HUES6 (cell line): Measurements from ENCODE around the gene TRIM33.
"Not testable (repeated sequence)": the region's sequence is repeated elsewhere in the genome, so short reads cannot be mapped to it uniquely, and the experiment has no call there.

Experiments
- H3K27ac ChIP-seq: 2 replicates; pipeline ENCODE4 v1.7.0; 2013; ENCODE audit warnings: low read depth, mild to moderate bottlenecking, low read length, inconsistent platforms
- H3K27me3 ChIP-seq: 2 replicates; pipeline ENCODE4 v1.6.1; 2013; ENCODE audit warnings: low read length; ENCODE audit not compliant: control insufficient read depth, insufficient read depth
- H3K36me3 ChIP-seq: 2 replicates; pipeline ENCODE4 v1.6.1; 2013; ENCODE audit warnings: low read length; ENCODE audit not compliant: control insufficient read depth, insufficient read depth
- H3K4me1 ChIP-seq: 2 replicates; pipeline ENCODE4 v1.6.1; 2013; ENCODE audit warnings: low read length; ENCODE audit not compliant: control insufficient read depth, insufficient read depth
- H3K4me3 ChIP-seq: 2 replicates; pipeline ENCODE4 v1.5.1; 2013; ENCODE audit warnings: low read depth, low read length
- H3K9ac ChIP-seq: one replicate; pipeline ENCODE4 v1.6.1; 2013; ENCODE audit warnings: mild to moderate bottlenecking, low read length
- H3K9me3 ChIP-seq: 2 replicates; pipeline ENCODE4 v1.6.1; 2013; ENCODE audit warnings: low read depth, low read length; ENCODE audit not compliant: control insufficient read depth, insufficient read depth

The TRIM33 gene

DNA sequence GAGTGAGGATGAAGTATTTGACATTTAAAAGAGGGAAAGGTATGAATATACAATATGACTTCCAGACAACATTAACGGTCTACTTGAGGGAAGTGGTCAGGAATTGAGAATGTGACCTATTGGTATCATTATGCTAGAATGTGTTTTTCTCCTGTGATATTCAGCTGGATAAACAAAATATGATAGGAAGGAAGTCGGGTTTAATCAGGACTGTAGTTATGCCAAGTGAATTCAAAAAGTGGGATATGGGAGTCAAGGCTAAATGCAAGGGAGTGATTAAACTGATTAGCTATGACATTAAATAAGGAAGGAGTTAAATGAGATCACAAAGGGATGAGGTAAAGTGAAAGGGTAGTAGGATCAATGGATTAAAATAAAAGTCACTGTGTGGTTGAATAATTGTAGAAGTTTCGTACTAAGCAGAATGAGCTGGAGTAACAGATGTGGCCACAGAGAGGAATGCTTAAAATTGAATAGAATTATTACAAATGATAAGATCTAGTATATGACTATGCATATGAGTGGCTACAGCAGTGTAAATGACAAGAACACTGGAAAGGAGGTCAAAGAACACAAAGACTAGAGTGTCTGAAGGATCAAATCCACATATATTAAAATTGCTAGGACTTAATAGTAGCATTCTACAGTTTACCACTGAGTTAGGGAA lies 62.5 kb downstream of the TRIM33 start:
- no peak overlapping the region for H3K4me3 ChIP-seq
- H3K27ac ChIP-seq, result no peak overlapping the region
- H3K9me3 ChIP-seq, result no peaks in the 10 kb centered on the region
- H3K36me3 ChIP-seq, result peaks cover 41% of the 10 kb centered on the region
- no peaks in the 10 kb centered on the region for H3K4me1 ChIP-seq
- no peak overlapping the region for H3K9ac ChIP-seq
- no peaks in the 10 kb centered on the region for H3K27me3 ChIP-seq

DNA sequence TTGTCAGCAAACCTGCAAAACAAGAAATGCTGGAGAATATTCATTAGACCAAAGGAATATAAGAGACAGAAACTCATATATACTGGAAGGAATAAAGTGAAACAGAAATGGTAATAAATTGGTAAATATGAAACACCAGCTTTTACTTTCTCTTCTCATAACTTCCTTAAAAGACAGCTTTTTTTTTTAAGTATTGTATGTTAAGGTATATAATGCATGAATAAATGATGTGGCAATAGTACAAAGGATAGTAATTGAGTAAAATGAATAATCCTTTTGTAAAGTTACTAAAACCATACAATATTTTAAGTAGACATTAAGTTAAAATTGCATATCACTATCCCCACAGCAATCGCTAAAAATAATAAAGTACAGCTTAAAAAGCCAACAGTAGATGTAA lies 64.8 kb downstream of the TRIM33 start:
- H3K4me1 ChIP-seq, result no peaks in the 10 kb centered on the region
- no peak overlapping the region for H3K4me3 ChIP-seq
- H3K9me3 ChIP-seq, result no peaks in the 10 kb centered on the region
- no peaks in the 10 kb centered on the region for H3K27me3 ChIP-seq
- no peak overlapping the region for H3K9ac ChIP-seq
- H3K36me3 ChIP-seq, result peaks cover 45% of the 10 kb centered on the region
- no peak overlapping the region for H3K27ac ChIP-seq

DNA sequence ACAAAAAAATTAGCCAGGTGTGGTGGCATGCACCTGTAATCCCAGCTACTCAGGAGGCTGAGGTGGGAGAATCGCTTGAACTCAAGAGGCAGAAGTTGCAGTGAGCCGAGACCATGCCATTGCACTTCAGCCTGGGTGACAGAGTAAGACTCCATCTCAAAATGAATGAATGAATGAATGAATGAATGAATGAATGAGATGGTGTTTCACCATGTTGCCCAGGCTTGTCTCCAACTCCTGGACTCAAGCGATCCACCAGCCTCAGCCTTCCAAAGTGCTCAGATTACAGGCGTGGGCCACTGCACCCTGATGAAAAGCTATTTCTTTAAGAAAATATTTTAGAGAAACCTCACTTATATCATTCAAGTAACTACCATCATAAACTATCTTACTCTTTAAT lies 67.8 kb downstream of the TRIM33 start:
- peaks cover 37% of the 10 kb centered on the region; the same call in 1 of the 2 replicates for H3K36me3 ChIP-seq
- H3K4me3 ChIP-seq, H3K9me3 ChIP-seq, H3K4me1 ChIP-seq, H3K27me3 ChIP-seq, H3K27ac ChIP-seq, H3K9ac ChIP-seq: not testable (repeated sequence)

DNA sequence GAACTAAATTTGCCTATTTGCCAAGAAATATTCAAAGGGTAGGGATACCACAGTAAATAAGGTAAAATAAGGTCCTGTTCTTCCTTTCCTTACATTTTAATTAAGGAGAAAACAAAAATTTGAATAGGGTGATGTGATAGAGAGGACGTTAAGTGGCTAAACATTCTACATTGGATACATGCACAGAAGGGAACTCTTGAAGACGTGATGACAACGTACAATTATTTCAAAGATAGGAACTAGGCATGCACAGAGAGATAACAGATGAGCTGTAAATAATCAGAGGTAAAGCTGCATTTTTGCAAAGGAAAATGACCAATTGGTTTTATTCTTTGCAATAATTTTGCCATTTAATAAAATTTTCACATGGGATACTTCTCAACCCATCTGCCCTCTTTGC lies 69.7 kb downstream of the TRIM33 start:
- H3K4me1 ChIP-seq, result no peaks in the 10 kb centered on the region
- H3K4me3 ChIP-seq, result no peak overlapping the region
- no peak overlapping the region for H3K27ac ChIP-seq
- no peak overlapping the region for H3K9ac ChIP-seq
- peaks cover 28% of the 10 kb centered on the region; the same call in 1 of the 2 replicates for H3K36me3 ChIP-seq
- H3K9me3 ChIP-seq, result no peaks in the 10 kb centered on the region
- no peaks in the 10 kb centered on the region for H3K27me3 ChIP-seq

DNA sequence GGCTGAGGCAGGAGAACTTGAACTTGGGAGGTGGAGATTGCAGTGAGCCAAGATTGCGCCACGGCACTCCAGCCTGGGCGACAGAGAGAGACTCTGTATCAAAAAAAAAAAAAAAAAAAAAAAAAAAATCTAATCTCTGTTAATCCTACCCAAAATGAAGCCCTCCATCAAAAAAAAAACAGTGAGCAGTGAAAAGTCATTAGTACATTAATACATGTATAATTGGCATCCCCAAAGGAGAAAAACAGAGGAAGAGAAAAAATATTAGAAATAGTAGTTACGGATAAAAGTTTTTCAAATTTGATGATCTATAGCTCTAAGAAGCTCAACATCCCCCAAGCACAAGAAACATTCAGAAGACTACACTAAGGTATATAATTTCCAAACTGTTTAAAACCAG lies 71.6 kb downstream of the TRIM33 start:
- Histone ChIP-seq H3K4me3 (no peak overlapping the region), H3K27me3 (no peaks in the 10 kb centered on the region), H3K4me1 (no peaks in the 10 kb centered on the region), H3K27ac (no peak overlapping the region), H3K36me3 (peaks cover 25% of the 10 kb centered on the region; the same call in 1 of the 2 replicates), H3K9me3 (no peaks in the 10 kb centered on the region), H3K9ac (no peak overlapping the region)

DNA sequence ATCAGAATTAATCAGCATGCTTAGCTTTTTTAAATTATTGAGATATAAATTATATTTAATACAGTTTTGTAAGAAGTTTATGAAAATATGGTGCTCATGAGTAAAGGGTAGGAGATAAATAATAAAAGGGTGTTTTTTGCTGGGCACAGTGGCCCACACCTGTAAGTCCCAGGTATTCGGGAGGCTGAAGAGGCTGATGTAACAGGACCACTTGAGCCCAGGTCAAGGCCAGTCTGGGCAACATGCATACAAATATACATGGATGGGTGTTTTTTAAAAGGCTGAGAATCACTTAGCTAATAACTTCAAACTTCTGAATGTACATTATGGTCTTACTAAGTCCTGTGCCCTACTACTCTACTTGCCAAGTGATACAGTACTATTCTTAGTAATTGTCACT lies 73.2 kb downstream of the TRIM33 start:
- Histone ChIP-seq H3K36me3 (peaks cover 21% of the 10 kb centered on the region; the same call in 1 of the 2 replicates), H3K9ac (no peak overlapping the region), H3K4me1 (no peaks in the 10 kb centered on the region), H3K9me3 (no peaks in the 10 kb centered on the region), H3K27ac (no peak overlapping the region), H3K4me3 (no peak overlapping the region), H3K27me3 (no peaks in the 10 kb centered on the region)

DNA sequence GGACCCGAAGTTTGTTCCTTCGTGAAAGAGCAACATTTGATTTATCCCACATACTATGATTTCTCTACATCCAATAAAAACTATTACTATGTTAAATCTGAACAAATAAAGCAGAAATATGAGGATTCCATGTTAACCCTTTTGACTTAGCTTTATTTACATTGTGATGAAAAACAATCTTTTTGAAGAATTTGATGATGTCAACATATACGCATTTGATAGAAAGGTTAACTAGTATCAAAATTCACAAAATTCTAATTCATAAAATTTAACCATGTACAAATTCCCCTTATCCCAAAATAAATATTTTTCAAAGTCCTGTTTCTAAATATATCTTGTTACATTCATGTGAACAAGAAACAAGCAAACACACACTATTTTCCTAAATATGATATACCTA lies 74.2 kb downstream of the TRIM33 start:
- Histone ChIP-seq H3K4me1 (no peaks in the 10 kb centered on the region), H3K9me3 (no peaks in the 10 kb centered on the region), H3K4me3 (no peak overlapping the region), H3K27me3 (no peaks in the 10 kb centered on the region), H3K36me3 (peaks cover 21% of the 10 kb centered on the region; the same call in 1 of the 2 replicates), H3K9ac (no peak overlapping the region), H3K27ac (no peak overlapping the region)

DNA sequence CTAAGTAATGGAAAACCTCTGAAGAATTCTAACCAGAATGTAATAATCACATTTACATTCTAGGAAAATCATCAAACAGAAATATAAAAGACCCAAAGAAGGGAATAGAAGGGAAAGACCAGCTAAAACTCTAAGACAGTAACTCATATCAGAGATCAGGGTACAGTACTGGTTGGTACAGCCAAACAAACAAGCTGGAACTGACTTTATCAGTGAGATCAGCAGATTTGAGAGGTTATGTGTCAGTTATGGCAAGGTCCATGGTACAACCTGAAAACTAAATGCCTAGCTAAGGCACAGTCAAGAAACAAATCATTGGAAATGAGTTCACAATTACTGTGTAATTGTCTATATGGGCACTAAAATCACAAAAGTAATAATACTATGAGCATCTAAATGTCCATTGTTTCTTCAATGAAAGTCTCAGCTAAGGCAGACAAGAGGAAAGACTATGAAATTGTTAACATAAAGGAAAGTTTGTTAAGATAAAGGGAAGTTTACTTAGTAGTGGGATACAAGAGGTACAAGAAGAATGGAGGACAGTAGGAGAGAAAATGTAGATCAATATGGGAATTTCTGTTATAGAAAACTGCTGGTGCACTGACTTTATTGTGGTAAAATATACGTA lies 75.8 kb downstream of the TRIM33 start:
- Histone ChIP-seq H3K9me3 (no peaks in the 10 kb centered on the region), H3K27me3 (no peaks in the 10 kb centered on the region), H3K9ac (no peak overlapping the region), H3K4me1 (no peaks in the 10 kb centered on the region), H3K27ac (no peak overlapping the region), H3K4me3 (no peak overlapping the region), H3K36me3 (peaks cover 20% of the 10 kb centered on the region)

DNA sequence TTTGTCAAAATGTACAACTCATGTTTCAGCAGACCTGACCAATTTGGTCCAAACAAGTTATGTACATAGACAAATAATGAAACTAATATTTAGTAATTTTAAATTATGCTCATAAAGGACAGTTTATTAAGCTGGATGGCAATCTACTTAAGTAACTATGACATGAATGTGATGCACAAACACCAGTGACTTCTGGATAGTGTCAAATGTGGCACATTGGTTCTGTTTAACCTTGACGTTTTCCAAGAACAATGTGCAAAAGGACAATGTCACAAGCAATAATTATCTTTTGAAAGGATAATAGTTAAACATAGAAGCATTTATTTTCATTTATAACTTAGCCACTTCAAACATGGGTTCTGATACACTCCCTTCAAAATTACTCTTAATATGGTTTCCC lies 80.0 kb downstream of the TRIM33 start:
- Histone ChIP-seq H3K4me3 (no peak overlapping the region), H3K36me3 (peaks cover 38% of the 10 kb centered on the region), H3K27ac (no peak overlapping the region), H3K27me3 (no peaks in the 10 kb centered on the region), H3K9ac (no peak overlapping the region), H3K4me1 (no peaks in the 10 kb centered on the region), H3K9me3 (no peaks in the 10 kb centered on the region)

DNA sequence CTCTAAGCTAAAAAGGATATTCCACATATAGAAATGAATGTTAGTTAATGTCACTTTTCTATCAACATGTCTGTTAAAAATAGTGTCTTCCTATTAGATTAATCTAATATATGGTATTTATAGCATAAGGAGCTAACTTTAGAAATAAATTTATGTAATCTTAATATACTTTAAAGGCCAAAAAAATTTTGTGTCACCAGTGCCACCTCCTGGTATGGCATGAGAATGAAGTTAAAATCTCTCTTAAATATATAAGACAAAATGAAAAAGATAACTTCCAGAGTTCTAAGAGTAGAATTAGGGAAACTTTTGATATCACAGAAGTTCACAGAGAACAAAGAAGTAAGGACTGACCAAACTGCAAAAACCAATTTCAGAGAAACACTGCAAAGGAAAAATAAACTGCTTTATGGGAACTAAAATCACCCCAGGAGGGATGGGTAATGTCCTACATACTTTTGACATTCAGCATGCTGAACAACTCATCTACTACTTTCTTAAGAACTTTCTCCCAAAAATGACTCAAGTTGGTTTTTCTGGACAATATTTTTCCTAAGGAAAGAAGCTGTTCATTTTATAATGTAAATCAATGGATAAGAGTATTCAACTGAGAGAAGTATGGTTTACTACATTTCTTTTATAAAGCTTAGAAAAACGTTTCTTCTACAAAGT lies 82.8 kb downstream of the TRIM33 start:
- no peak overlapping the region for H3K9ac ChIP-seq
- no peaks in the 10 kb centered on the region for H3K4me1 ChIP-seq
- no peaks in the 10 kb centered on the region for H3K9me3 ChIP-seq
- H3K4me3 ChIP-seq, result no peak overlapping the region
- peaks cover 59% of the 10 kb centered on the region for H3K36me3 ChIP-seq
- no peak overlapping the region for H3K27ac ChIP-seq
- no peaks in the 10 kb centered on the region for H3K27me3 ChIP-seq

DNA sequence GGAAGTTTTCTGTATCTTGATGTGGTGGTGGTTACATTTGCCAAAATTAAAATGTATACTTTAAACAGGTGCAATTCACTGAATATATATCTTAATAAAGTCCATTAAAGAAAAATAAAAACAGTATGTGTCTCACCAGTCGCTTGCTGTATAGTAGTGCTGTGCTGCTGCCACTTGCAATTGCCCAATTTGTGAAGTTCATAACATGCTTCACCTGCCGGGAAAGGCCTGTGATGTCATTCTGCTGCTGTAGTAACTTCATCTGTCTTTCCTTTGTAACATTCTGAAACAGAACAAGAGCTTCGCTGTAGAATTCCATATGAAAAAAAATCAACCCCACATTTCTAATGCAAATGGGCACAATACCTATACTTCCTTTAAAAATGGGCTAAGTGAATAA lies 83.4 kb downstream of the TRIM33 start:
- Histone ChIP-seq H3K36me3 (peaks cover 59% of the 10 kb centered on the region), H3K9ac (no peak overlapping the region), H3K27me3 (no peaks in the 10 kb centered on the region), H3K4me3 (no peak overlapping the region), H3K27ac (no peak overlapping the region), H3K4me1 (no peaks in the 10 kb centered on the region), H3K9me3 (no peaks in the 10 kb centered on the region)
